KMS-11 (cell line): ENCODE data around the gene TPSG1.

Experiments
- H2AFZ ChIP-seq: fragments of 200-600 bp; sonication (generic); 2 replicates; pipeline ENCODE4 v1.6.1; 2016; ENCODE audit warnings: antibody characterized with exemption, mixed run types, low read depth
- H3K27ac ChIP-seq: fragments of 200-600 bp; sonication (generic); 2 replicates; pipeline ENCODE4 v1.6.1; 2016; ENCODE audit warnings: mild to moderate bottlenecking, mixed run types
- H3K27me3 ChIP-seq: fragments of 200-600 bp; sonication (generic); 2 replicates; pipeline ENCODE4 v1.6.1; 2017; ENCODE audit warnings: mild to moderate bottlenecking, low read depth, mixed run types, moderate library complexity; ENCODE audit not compliant: insufficient read depth
- H3K36me3 ChIP-seq: fragments of 200-600 bp; sonication (generic); 2 replicates; pipeline ENCODE4 v1.6.1; 2017; ENCODE audit warnings: mild to moderate bottlenecking, mixed run types; ENCODE audit not compliant: insufficient read depth
- H3K4me1 ChIP-seq: fragments of 200-600 bp; sonication (generic); 2 replicates; pipeline ENCODE4 v1.6.1; 2016; ENCODE audit warnings: mild to moderate bottlenecking, low read depth, mixed run types; ENCODE audit not compliant: poor library complexity, severe bottlenecking
- H3K4me2 ChIP-seq: fragments of 200-600 bp; sonication (generic); 2 replicates; pipeline ENCODE4 v1.7.0; 2016; ENCODE audit warnings: mild to moderate bottlenecking, mixed run types
- H3K4me3 ChIP-seq: fragments of 200-600 bp; sonication (generic); IDR thresholded peaks from 2 replicates; pipeline ENCODE4 v1.6.1; 2017; ENCODE audit warnings: low read depth, low read length, mixed read lengths; ENCODE audit not compliant: insufficient read depth
- H3K79me2 ChIP-seq: fragments of 200-600 bp; sonication (generic); 2 replicates; pipeline ENCODE4 v1.6.1; 2016; ENCODE audit warnings: low read depth, mixed run types; ENCODE audit not compliant: insufficient read depth
- H3K9ac ChIP-seq: fragments of 200-600 bp; sonication (generic); 2 replicates; pipeline ENCODE4 v1.6.1; 2016; ENCODE audit warnings: mild to moderate bottlenecking, mixed run types
- H4K20me1 ChIP-seq: fragments of 200-600 bp; sonication (generic); 2 replicates; pipeline ENCODE4 v1.6.1; 2016; ENCODE audit warnings: mild to moderate bottlenecking, mixed run types; ENCODE audit not compliant: insufficient read depth
- CTCF ChIP-seq: fragments of 200-600 bp; sonication (generic); conservative IDR thresholded peaks from 2 replicates; pipeline ENCODE4 v1.6.1; 2017; ENCODE audit warnings: low read depth, mild to moderate bottlenecking, antibody characterized with exemption, low read length, moderate library complexity, mixed read lengths

TPSG1 gene

GRCh38 chr16:1198194-1198593, 26.9 kb downstream of the TPSG1 start:
- no peak overlapping the region for H3K27ac ChIP-seq
- peaks cover 78% of the 10 kb centered on the region for H3K27me3 ChIP-seq
- no peak overlapping the region for H3K9ac ChIP-seq
- no peak overlapping the region for H3K4me2 ChIP-seq
- TF ChIP-seq CTCF: no peak
- no peaks in the 10 kb centered on the region for H3K36me3 ChIP-seq
- no peaks in the 10 kb centered on the region for H4K20me1 ChIP-seq
- H3K4me1 ChIP-seq: no peaks in the 10 kb centered on the region
- no peak overlapping the region for H2AFZ ChIP-seq
- no peaks in the 10 kb centered on the region for H3K79me2 ChIP-seq
- H3K4me3 ChIP-seq: no peak overlapping the region

GRCh38 chr16:1197237-1197866, 27.7 kb downstream of the TPSG1 start:
- H3K4me1 ChIP-seq: no peaks in the 10 kb centered on the region
- H3K79me2 ChIP-seq: no peaks in the 10 kb centered on the region
- TF ChIP-seq CTCF: no peak
- H2AFZ ChIP-seq: no peak overlapping the region
- H3K9ac ChIP-seq: no peak overlapping the region
- H4K20me1 ChIP-seq: no peaks in the 10 kb centered on the region
- no peak overlapping the region for H3K4me3 ChIP-seq
- no peak overlapping the region for H3K27ac ChIP-seq
- H3K36me3 ChIP-seq: no peaks in the 10 kb centered on the region
- no peak overlapping the region for H3K4me2 ChIP-seq
- peaks cover 78% of the 10 kb centered on the region for H3K27me3 ChIP-seq

GRCh38 chr16:1196494-1196893, 28.6 kb downstream of the TPSG1 start:
- Histone ChIP-seq H3K36me3 (no peaks in the 10 kb centered on the region), H4K20me1 (no peaks in the 10 kb centered on the region), H3K27ac (no peak overlapping the region), H3K79me2 (no peaks in the 10 kb centered on the region), H3K4me3 (no peak overlapping the region), H3K4me2 (no peak overlapping the region), H3K9ac (no peak overlapping the region), H3K27me3 (peaks cover 75% of the 10 kb centered on the region), H3K4me1 (no peaks in the 10 kb centered on the region), H2AFZ (no peak overlapping the region)
- no peak for TF ChIP-seq CTCF

- Histone ChIP-seq H3K27ac (no peak overlapping the region), H2AFZ (no peak overlapping the region), H3K36me3 (no peaks in the 10 kb centered on the region), H3K9ac (no peak overlapping the region), H3K4me1 (no peaks in the 10 kb centered on the region), H3K79me2 (no peaks in the 10 kb centered on the region), H3K4me3 (no peak overlapping the region), H3K4me2 (no peak overlapping the region), H3K27me3 (peaks cover 73% of the 10 kb centered on the region), H4K20me1 (no peaks in the 10 kb centered on the region)
- TF ChIP-seq CTCF: no peak
These were observed 29.7 kb downstream of the TPSG1 start for GRCh38 chr16:1195393-1195666.
